Esophagus squamous epithelium (tissue), 4 donors: ENCODE results near the gene UBE2Q1.

Experiments
- POLR2A ChIP-seq, 4 donors: fragments of 450-650 bp; IDR thresholded peaks; one replicate each; pipeline ENCODE4 v1.6.1; 2017; ENCODE audit warnings: antibody characterized with exemption in 4 of 4, mild to moderate bottlenecking in 4 of 4, moderate library complexity in 3 of 4
- TF ChIP-seq, protein P1 (sequence below), 6 experiments: fragments of 450-650 bp in 4 of 6; fragments of 200-600 bp in 2 of 6; sonication (generic) in 2 of 6; IDR thresholded peaks; one replicate each; pipeline ENCODE4 v1.5.1; 2016 to 2019; ENCODE audit warnings: antibody characterized with exemption in 6 of 6, mild to moderate bottlenecking in 4 of 6, moderate library complexity in 4 of 6

DNA sequence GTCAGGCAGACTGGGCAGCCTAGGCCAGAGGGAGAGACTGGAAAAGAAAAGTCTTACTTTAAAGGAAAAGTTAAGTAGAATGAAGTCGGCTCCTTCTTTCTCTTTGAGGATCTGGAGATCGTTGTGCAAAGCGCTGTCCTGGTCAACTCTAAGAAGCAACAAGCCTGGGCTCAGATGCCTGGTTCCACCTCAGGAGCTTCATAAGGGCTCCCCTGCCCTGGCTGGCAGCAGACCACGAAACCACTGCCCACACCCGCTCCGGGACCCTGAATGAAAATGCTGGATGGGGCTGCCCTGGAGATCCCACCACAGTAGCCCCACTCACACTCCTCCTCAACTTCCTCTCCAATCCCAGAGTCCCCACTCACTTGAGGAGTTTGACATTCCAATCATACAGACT is 6.4 kb downstream of the UBE2Q1 start:
- TF ChIP-seq, protein P1, sequence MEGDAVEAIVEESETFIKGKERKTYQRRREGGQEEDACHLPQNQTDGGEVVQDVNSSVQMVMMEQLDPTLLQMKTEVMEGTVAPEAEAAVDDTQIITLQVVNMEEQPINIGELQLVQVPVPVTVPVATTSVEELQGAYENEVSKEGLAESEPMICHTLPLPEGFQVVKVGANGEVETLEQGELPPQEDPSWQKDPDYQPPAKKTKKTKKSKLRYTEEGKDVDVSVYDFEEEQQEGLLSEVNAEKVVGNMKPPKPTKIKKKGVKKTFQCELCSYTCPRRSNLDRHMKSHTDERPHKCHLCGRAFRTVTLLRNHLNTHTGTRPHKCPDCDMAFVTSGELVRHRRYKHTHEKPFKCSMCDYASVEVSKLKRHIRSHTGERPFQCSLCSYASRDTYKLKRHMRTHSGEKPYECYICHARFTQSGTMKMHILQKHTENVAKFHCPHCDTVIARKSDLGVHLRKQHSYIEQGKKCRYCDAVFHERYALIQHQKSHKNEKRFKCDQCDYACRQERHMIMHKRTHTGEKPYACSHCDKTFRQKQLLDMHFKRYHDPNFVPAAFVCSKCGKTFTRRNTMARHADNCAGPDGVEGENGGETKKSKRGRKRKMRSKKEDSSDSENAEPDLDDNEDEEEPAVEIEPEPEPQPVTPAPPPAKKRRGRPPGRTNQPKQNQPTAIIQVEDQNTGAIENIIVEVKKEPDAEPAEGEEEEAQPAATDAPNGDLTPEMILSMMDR (IDR thresholded peaks at IDR 0.05) = no peak
- TF ChIP-seq POLR2A (IDR thresholded peaks at IDR 0.05) = no peak
